KOPT-K1 (cell line): Measurements from ENCODE around the gene APIP.
A peak's percentile ranks its signal among the peaks of the same experiment; 100 is the strongest.
"Not testable (repeated sequence)": the region's sequence is repeated elsewhere in the genome, so short reads cannot be mapped to it uniquely, and the experiment has no call there.

ENCODE experiments used
- H3K27ac ChIP-seq: fragments of 200-600 bp; sonication (generic); 2 replicates; pipeline ENCODE4 v1.5.1; 2016; ENCODE audit warnings: antibody characterized with exemption, mild to moderate bottlenecking, low read depth, low read length; ENCODE audit not compliant: poor library complexity, severe bottlenecking
- H3K36me3 ChIP-seq: fragments of 200-600 bp; sonication (generic); 2 replicates; pipeline ENCODE4 v1.5.1; 2017; ENCODE audit warnings: antibody characterized with exemption, mild to moderate bottlenecking, low read length, moderate library complexity; ENCODE audit not compliant: insufficient read depth
- H3K9me3 ChIP-seq: fragments of 200-600 bp; sonication (generic); 2 replicates; pipeline ENCODE4 v1.5.1; 2017; ENCODE audit warnings: antibody characterized with exemption, low read length, mild to moderate bottlenecking; ENCODE audit not compliant: insufficient read depth, poor library complexity, severe bottlenecking

Gene APIP

DNA sequence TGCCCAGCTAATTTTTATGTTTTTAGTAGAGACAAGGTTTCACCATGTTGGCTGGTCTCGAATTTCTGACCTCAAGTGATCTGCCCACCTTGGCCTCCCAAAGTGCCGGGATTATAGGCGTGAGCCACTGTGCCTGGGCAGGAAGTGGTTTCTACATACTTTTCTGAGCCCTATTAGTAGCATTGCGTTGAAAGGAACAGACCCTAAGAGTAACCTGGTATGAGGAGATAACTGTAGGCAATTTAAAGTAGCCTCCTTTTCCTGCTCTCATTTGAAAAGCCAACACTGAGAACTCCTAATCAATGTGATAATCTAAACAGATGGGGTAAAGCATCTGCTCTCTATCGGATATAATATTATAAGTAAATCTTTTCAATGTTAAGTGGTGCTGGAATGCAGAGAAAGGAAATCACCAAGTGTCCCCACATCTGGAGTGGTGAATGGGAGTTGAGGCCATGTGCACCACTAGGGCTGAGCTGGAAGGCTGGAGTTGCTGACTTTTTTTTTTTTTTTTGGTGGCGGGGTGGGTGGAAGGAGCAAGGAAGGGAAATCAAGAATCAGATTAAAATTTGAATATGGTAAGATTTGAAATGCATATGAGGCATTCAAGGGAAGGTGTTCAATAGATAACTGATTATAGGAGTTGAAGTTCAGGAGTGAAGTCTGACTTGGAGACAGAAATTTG, 20.9 kb upstream of the APIP start:
- Histone ChIP-seq H3K27ac (peak overlapping the region; percentile 11), H3K9me3 (no peaks in the 10 kb centered on the region), H3K36me3 (0 out of 2 replicates have a peak, but pooled peaks cover 6% of the 10 kb centered on the region)

GRCh38 chr11:34929794-34930763, 13.9 kb upstream of the APIP start:
- H3K9me3 ChIP-seq = no peaks in the 10 kb centered on the region
- H3K36me3 ChIP-seq = 0 out of 2 replicates have a peak, but pooled peaks cover 7% of the 10 kb centered on the region
- H3K27ac ChIP-seq = no peak overlapping the region

- no peak overlapping the region for H3K27ac ChIP-seq
- no peaks in the 10 kb centered on the region for H3K9me3 ChIP-seq
- 0 out of 2 replicates have a peak, but pooled peaks cover 7% of the 10 kb centered on the region for H3K36me3 ChIP-seq
Measured at GRCh38 chr11:34928960-34929680, 12.9 kb upstream of the APIP start.

GRCh38 chr11:34928268-34928959, 12.2 kb upstream of the APIP start:
- no peaks in the 10 kb centered on the region for H3K9me3 ChIP-seq
- H3K36me3 ChIP-seq = 0 out of 2 replicates have a peak, but pooled peaks cover 7% of the 10 kb centered on the region
- H3K27ac ChIP-seq = no peak overlapping the region

DNA sequence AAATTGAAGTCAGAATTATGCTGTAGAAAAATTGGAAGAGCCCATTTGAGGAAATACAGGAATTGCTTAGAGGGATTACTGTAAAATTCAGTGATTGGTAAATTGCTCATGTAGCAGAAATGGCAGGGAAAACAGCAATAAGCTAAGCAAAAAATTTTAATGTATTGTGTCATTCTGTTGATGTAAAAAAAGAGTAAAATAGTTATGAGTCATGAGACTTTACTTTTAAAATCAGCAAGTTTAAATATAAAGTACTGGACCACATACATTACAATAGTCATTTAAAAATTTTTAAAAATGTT, 10.6 kb upstream of the APIP start:
- H3K27ac ChIP-seq = no peak overlapping the region

GRCh38 chr11:34926101-34926830, 10.1 kb upstream of the APIP start:
- Histone ChIP-seq H3K9me3 (no peaks in the 10 kb centered on the region), H3K36me3 (no peaks in the 10 kb centered on the region), H3K27ac (no peak overlapping the region)

More for the DNA sequence above, 10.6 kb upstream of the APIP start:
- H3K9me3 ChIP-seq = no peaks in the 10 kb centered on the region
- no peaks in the 10 kb centered on the region for H3K36me3 ChIP-seq

DNA sequence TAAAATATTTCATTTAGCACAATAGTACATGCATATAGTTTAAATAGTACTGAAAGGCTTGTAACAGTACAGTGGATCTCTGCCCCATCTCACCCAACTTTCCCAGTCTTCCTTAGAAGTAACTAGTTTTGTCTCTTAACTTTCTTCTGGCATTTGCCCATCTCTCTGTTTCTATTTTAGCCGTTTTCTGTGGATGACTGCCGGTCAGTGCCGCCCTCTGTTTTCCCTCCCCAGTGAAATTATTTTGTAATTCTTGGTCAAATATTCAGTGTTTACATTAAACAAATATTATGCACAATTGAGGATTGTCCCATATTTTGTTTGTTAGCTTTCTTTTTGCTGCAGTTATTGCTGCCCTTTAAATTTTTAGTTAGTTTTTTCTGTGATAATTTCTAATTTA, 8.5 kb upstream of the APIP start:
- no peaks in the 10 kb centered on the region for H3K9me3 ChIP-seq
- H3K27ac ChIP-seq = no peak overlapping the region
- no peaks in the 10 kb centered on the region for H3K36me3 ChIP-seq

- no peaks in the 10 kb centered on the region for H3K9me3 ChIP-seq
- no peaks in the 10 kb centered on the region for H3K36me3 ChIP-seq
- H3K27ac ChIP-seq = no peak overlapping the region
Measured at GRCh38 chr11:34921156-34921555, 5.0 kb upstream of the APIP start.

GRCh38 chr11:34916843-34917770, 928 bp upstream of the APIP start:
- Histone ChIP-seq H3K27ac (peak overlapping the region; percentile 86), H3K9me3 (no peaks in the 10 kb centered on the region), H3K36me3 (peaks cover 7% of the 10 kb centered on the region)

GRCh38 chr11:34915136-34916014, 804 bp downstream of the APIP start:
- Histone ChIP-seq H3K27ac (peak overlapping the region; percentile 86), H3K9me3 (no peaks in the 10 kb centered on the region), H3K36me3 (peaks cover 7% of the 10 kb centered on the region)

DNA sequence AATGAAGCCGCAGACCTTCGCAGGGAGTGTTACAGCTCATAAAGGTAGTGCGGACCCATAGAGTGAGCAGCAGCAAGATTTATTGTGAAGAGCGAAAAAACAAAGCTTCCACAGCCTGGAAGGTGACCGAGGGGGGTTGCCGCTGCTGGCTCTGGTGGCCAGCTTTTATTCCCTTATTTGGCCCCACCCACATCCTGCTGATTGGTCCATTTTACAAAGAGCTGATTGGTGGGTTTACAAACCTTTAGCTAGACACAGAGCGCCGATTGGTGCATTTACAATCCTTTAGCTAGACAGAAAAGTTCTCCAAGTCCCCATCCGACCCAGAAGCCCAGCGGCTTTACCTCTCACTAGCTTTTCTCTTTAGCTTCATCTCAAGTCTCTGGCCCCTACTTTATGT, 2.6 kb downstream of the APIP start:
- not testable (repeated sequence) for H3K36me3 ChIP-seq, H3K9me3 ChIP-seq, H3K27ac ChIP-seq

GRCh38 chr11:34911676-34912075, 4.5 kb downstream of the APIP start:
- peaks cover 7% of the 10 kb centered on the region for H3K36me3 ChIP-seq
- no peak overlapping the region for H3K27ac ChIP-seq
- H3K9me3 ChIP-seq = no peaks in the 10 kb centered on the region

DNA sequence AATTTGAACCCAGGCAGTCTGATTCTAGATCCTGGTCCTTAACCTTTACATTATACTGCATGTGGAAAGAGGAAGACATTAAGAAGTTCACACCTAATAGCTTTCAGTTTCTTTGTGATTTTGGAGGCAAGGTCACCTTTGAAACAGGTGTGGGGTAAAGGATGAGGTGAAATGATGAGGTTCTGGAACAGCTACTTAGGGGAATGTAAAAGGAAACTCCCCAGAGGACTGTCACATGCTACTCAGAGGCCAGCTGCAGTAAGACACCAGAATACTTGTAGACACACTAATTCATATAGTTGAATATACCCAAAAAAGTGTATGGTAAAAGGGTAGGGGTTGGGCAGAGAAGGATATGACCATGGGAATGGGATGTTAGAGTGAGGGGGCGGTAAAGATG, 5.4 kb downstream of the APIP start:
- Histone ChIP-seq H3K27ac (no peak overlapping the region), H3K9me3 (no peaks in the 10 kb centered on the region), H3K36me3 (peaks cover 7% of the 10 kb centered on the region)
